HG02588 (cell line): Measurements from ENCODE around the gene HOXA7.

Source experiments
- ATAC-seq: cut with Tn5 transposase; IDR thresholded peaks from one replicate; pipeline ENCODE4 v1.9.1; 2021; ENCODE audit warnings: mild to moderate bottlenecking, moderate library complexity; ENCODE audit not compliant: unreplicated experiment

Gene HOXA7

GRCh38 chr7:27156508-27156898 lies at the start of gene HOXA7:
Gene HOXA7, minus strand, starts transcription at chr7:27156675. Its CDS starts 130 bp downstream, at chr7:27156545.
- ATAC-seq, result no peak

- ATAC-seq, result no peak
Measured at GRCh38 chr7:27205325-27206280, 49.1 kb upstream of the HOXA7 start.

GRCh38 chr7:27204851-27205322 lies 48.4 kb upstream of the HOXA7 start:
- no peak for ATAC-seq

- ATAC-seq, result no peak
Measured at GRCh38 chr7:27203964-27204594, 47.6 kb upstream of the HOXA7 start.

GRCh38 chr7:27203365-27203953 lies 47.0 kb upstream of the HOXA7 start:
- no peak for ATAC-seq

GRCh38 chr7:27202862-27203134 lies 46.3 kb upstream of the HOXA7 start:
- ATAC-seq, result no peak

- ATAC-seq, result no peak
Measured at GRCh38 chr7:27202018-27202861, 45.8 kb upstream of the HOXA7 start.

- no peak for ATAC-seq
Measured at GRCh38 chr7:27201580-27202017, 45.1 kb upstream of the HOXA7 start.

- ATAC-seq, result no peak
Measured at GRCh38 chr7:27200761-27201579, 44.5 kb upstream of the HOXA7 start.

GRCh38 chr7:27199849-27200760 lies 43.6 kb upstream of the HOXA7 start, which contains the start of gene HOXA13:
Gene HOXA13, minus strand, starts transcription at chr7:27200091. Its CDS starts 14 bp downstream, at chr7:27200077.
- ATAC-seq, result peak; percentile 40

GRCh38 chr7:27198871-27199801 lies 42.7 kb upstream of the HOXA7 start:
- no peak for ATAC-seq

- ATAC-seq, result no peak
Measured at GRCh38 chr7:27198138-27198841, 41.8 kb upstream of the HOXA7 start.

- ATAC-seq, result no peak
Measured at GRCh38 chr7:27197137-27198042, 40.9 kb upstream of the HOXA7 start.

GRCh38 chr7:27196287-27196767 lies 39.9 kb upstream of the HOXA7 start:
- no peak for ATAC-seq

- no peak for ATAC-seq
Measured at GRCh38 chr7:27194686-27195379, 38.4 kb upstream of the HOXA7 start.
